CD14-positive monocyte (primary cell): ENCODE results near the gene SLC25A17. TPM values are rescaled to one million over a fixed set of nuclear protein-coding genes. Genes with fewer than 3 reads are reported as not detected.
A peak's percentile ranks its signal among the peaks of the same experiment; 100 is the strongest.
"Not testable (repeated sequence)": the region's sequence is repeated elsewhere in the genome, so short reads cannot be mapped to it uniquely, and the experiment has no call there.

Source experiments
- DNase-seq, 3 donors: peaks; one replicate each; pipeline ENCODE4 v3.0.0-alpha.2; 2011 to 2022
- H2AFZ ChIP-seq: 2 replicates; pipeline ENCODE4 v1.6.0; 2012; ENCODE audit warnings: mild to moderate bottlenecking, low read depth, low read length, inconsistent platforms; ENCODE audit not compliant: insufficient read depth, poor library complexity, severe bottlenecking
- H3K27ac ChIP-seq, 2 donors: 1 replicate in 1 of 2; 2 replicates in 1 of 2; pipeline ENCODE4 v1.5.1; 2012 to 2013; ENCODE audit warnings: low read length in 2 of 2, control low read depth in 1 of 2, inconsistent platforms in 1 of 2, low read depth in 1 of 2, mild to moderate bottlenecking in 1 of 2
- H3K27me3 ChIP-seq, 2 donors: one replicate each; pipeline versions ENCODE4 v1.6.0 to v1.6.1; 2011 to 2013; ENCODE audit warnings: low read length in 2 of 2; ENCODE audit not compliant: control insufficient read depth in 2 of 2, insufficient read depth in 2 of 2
- H3K36me3 ChIP-seq, 2 donors: replicated peaks in 1 of 2; 1 replicate in 1 of 2; 2 replicates in 1 of 2; pipeline versions ENCODE4 v1.5.1 to v1.6.1; 2012 to 2013; ENCODE audit warnings: low read length in 2 of 2, control low read depth in 1 of 2, inconsistent platforms in 1 of 2, mild to moderate bottlenecking in 1 of 2; ENCODE audit not compliant: insufficient read depth in 2 of 2, control insufficient read depth in 1 of 2
- H3K4me1 ChIP-seq, 2 donors: 1 replicate in 1 of 2; 2 replicates in 1 of 2; pipeline versions ENCODE4 v1.5.1 to v1.6.1; 2012 to 2013; ENCODE audit warnings: low read length in 2 of 2, control low read depth in 1 of 2, inconsistent platforms in 1 of 2, mild to moderate bottlenecking in 1 of 2, moderate library complexity in 1 of 2; ENCODE audit not compliant: insufficient read depth in 2 of 2, control insufficient read depth in 1 of 2
- H3K4me2 ChIP-seq: replicated peaks from 2 replicates; pipeline ENCODE3; 2012; ENCODE audit warnings: low read length, moderate library complexity, mild to moderate bottlenecking; ENCODE audit not compliant: poor library complexity, severe bottlenecking; ENCODE audit errors: extremely low read depth
- H3K4me3 ChIP-seq, 3 experiments: fragments of 200-600 bp in 1 of 3; sonication (generic) in 1 of 3; replicated peaks in 1 of 3; 1 replicate in 2 of 3; 2 replicates in 1 of 3; pipeline ENCODE4 v1.5.1; 2011 to 2013; ENCODE audit warnings: low read length in 3 of 3, mild to moderate bottlenecking in 3 of 3, control low read depth in 2 of 3, low read depth in 2 of 3, inconsistent platforms in 1 of 3, moderate library complexity in 1 of 3
- H3K79me2 ChIP-seq: 2 replicates; pipeline ENCODE4 v1.6.0; 2012; ENCODE audit warnings: mild to moderate bottlenecking, control low read depth, inconsistent platforms, low read length, moderate library complexity; ENCODE audit not compliant: insufficient read depth
- H3K9ac ChIP-seq: 2 replicates; pipeline ENCODE4 v1.6.0; 2017; ENCODE audit warnings: low read length, mild to moderate bottlenecking; ENCODE audit not compliant: insufficient read depth, poor library complexity, severe bottlenecking
- H3K9me3 ChIP-seq, 2 donors: replicated peaks in 1 of 2; 1 replicate in 1 of 2; 2 replicates in 1 of 2; pipeline versions ENCODE4 v1.5.1 to v1.6.1; 2012 to 2013; ENCODE audit warnings: low read length in 2 of 2, control low read depth in 1 of 2; ENCODE audit not compliant: control insufficient read depth in 1 of 2, insufficient read depth in 1 of 2
- H4K20me1 ChIP-seq: 2 replicates; pipeline ENCODE4 v1.6.0; 2012; ENCODE audit warnings: mild to moderate bottlenecking, low read length, control low read depth, moderate library complexity; ENCODE audit not compliant: insufficient read depth
- H3K27ac Mint-ChIP-seq, 7 donors: one replicate each; pipeline ENCODE4 v1.8.0; 2020; ENCODE audit warnings: mild to moderate bottlenecking in 7 of 7, mixed read lengths in 7 of 7, moderate library complexity in 6 of 7, inconsistent platforms in 2 of 7
- H3K27me3 Mint-ChIP-seq, 3 donors: one replicate each; pipeline ENCODE4 v1.8.0; 2021 to 2022; ENCODE audit warnings: low read depth in 3 of 3, mild to moderate bottlenecking in 3 of 3, mixed read lengths in 3 of 3, moderate library complexity in 3 of 3, inconsistent platforms in 1 of 3
- H3K36me3 Mint-ChIP-seq, 2 donors: one replicate each; pipeline ENCODE4 v1.8.0; 2020; ENCODE audit warnings: mixed read lengths in 2 of 2, inconsistent platforms in 1 of 2, mild to moderate bottlenecking in 1 of 2
- H3K4me1 Mint-ChIP-seq: one replicate; pipeline ENCODE4 v1.8.0; 2020; ENCODE audit warnings: mild to moderate bottlenecking, mixed read lengths
- H3K4me3 Mint-ChIP-seq, 2 donors: one replicate each; pipeline ENCODE4 v1.8.0; 2020; ENCODE audit warnings: mild to moderate bottlenecking in 2 of 2, mixed read lengths in 2 of 2, moderate library complexity in 1 of 2
- H3K9me3 Mint-ChIP-seq, 7 donors: one replicate each; pipeline ENCODE4 v1.8.0; 2020 to 2022; ENCODE audit warnings: mixed read lengths in 7 of 7, mild to moderate bottlenecking in 6 of 7, moderate library complexity in 6 of 7, inconsistent platforms in 2 of 7
- CTCF ChIP-seq: fragments of 200-600 bp; IDR thresholded peaks from one replicate; pipeline ENCODE4 v1.8.0; 2022; ENCODE audit warnings: antibody characterized with exemption, mild to moderate bottlenecking
- WGBS: methylation state at CpG from one replicate; pipeline ENCODE4 v1.1.5; 2013; ENCODE audit warnings: missing lambda C conversion rate; ENCODE audit not compliant: insufficient coverage; 5-methylcytosine and 5-hydroxymethylcytosine counted together
- intact Hi-C, 2 donors: fragments of 100-400 bp; cut with micrococcal nuclease; formaldehyde crosslinking; loops; one replicate each; pipeline versions ENCODE4 v1.15.0 to v1.15.1; 2023
- polyA plus RNA-seq, 3 donors: library from polyadenylated mRNA; depleted of rRNA in 1 of 3; unstranded in 2 of 3; stranded (reverse) in 1 of 3; fragments of 300-500 nt in 2 of 3; fragments of >200 nt in 1 of 3; fragmentation: Illumina TruSeq in 2 of 3; gene quantifications; 1 replicate in 2 of 3; 2 replicates in 1 of 3; pipeline ENCODE4 v1.2.3, GENCODE V29; 2012 to 2021

SLC25A17 gene
- polyA plus RNA-seq, 3 donors, result 7.3 to 10.6 (median 8.8) TPM

- H3K27ac ChIP-seq, result no peak overlapping the region
- H3K36me3 ChIP-seq, result no peaks in the 10 kb centered on the region
- H3K9me3 ChIP-seq, result no peaks in the 10 kb centered on the region
- Mint-ChIP-seq H3K27me3 (peaks cover 0 to 3% (median under 1%) of the 10 kb centered on the region in 3 donors), H3K36me3 (no peaks in the 10 kb centered on the region), H3K27ac (peak overlapping the region in 1 of 7 donors; percentile 3), H3K4me3 (no peak overlapping the region), H3K9me3 (no peaks in the 10 kb centered on the region), H3K4me1 (no peaks in the 10 kb centered on the region)
- intact Hi-C loops, result no loop called here
- H3K79me2 ChIP-seq, result no peaks in the 10 kb centered on the region
- no peak for TF ChIP-seq CTCF
- H3K4me1 ChIP-seq, result no peaks in the 10 kb centered on the region
- WGBS, result 100% methylated on average over 4 of the region's 6 CpGs
- H3K4me2 ChIP-seq, result no peak overlapping the region
- H4K20me1 ChIP-seq, result no peaks in the 10 kb centered on the region
- H3K4me3 ChIP-seq, result no peak overlapping the region
- no peak overlapping the region for H3K9ac ChIP-seq
- H3K27me3 ChIP-seq, result no peaks in the 10 kb centered on the region
- no peak overlapping the region for H2AFZ ChIP-seq
- no peak for DNase-seq
Measured at GRCh38 chr22:40759294-40759840, 59.8 kb downstream of the SLC25A17 start.

- 98% methylated on average over 12 of the region's 13 CpGs for WGBS
- H3K9me3 Mint-ChIP-seq, H3K9me3 ChIP-seq, H3K4me3 ChIP-seq, H3K27me3 Mint-ChIP-seq, H3K27ac Mint-ChIP-seq, H2AFZ ChIP-seq, H3K36me3 ChIP-seq, H3K27ac ChIP-seq, H3K36me3 Mint-ChIP-seq, H3K4me1 Mint-ChIP-seq, H3K4me1 ChIP-seq, H3K27me3 ChIP-seq, DNase-seq, H3K4me3 Mint-ChIP-seq, H3K9ac ChIP-seq, intact Hi-C loops, H3K79me2 ChIP-seq, H4K20me1 ChIP-seq, H3K4me2 ChIP-seq: not testable (repeated sequence)
Measured at GRCh38 chr22:40758851-40759250, 60.3 kb downstream of the SLC25A17 start.
